Mammary epithelial cell (primary cell): Measurements from ENCODE around the gene RASL11B.

Experiments
- CTCF ChIP-seq, 2 donors: IDR thresholded peaks in 1 of 2; conservative IDR thresholded peaks in 1 of 2; 2 replicates each; pipeline ENCODE4 v1.5.1; 2011 to 2012; ENCODE audit warnings: inconsistent platforms in 2 of 2, low read length in 2 of 2, mild to moderate bottlenecking in 2 of 2, control low read depth in 1 of 2, low read depth in 1 of 2; ENCODE audit not compliant: insufficient read depth in 1 of 2; ENCODE audit errors: extremely low read depth in 1 of 2
- EZH2 ChIP-seq: IDR thresholded peaks from 2 replicates; pipeline ENCODE4 v1.6.1; 2012; ENCODE audit warnings: low read length, inconsistent platforms, borderline replicate concordance

GRCh38 chr4:52836120-52836519, 26.0 kb upstream of the RASL11B start:
- no peak for TF ChIP-seq CTCF (conservative IDR thresholded peaks at IDR 0.05 in 1 of 2, IDR thresholded peaks at IDR 0.05 in 1 of 2; ENCODE audit: extremely low read depth in 1 of 2, insufficient read depth in 1 of 2, low read depth in 1 of 2, low read length in 2 of 2)
- no peak for TF ChIP-seq EZH2
